SK-N-SH (cell line): Measurements from ENCODE around the gene DENND5B. TPM values are rescaled to one million over a fixed set of nuclear protein-coding genes. Genes with fewer than 3 reads are reported as not detected.

Experiments
- CTCF ChIA-PET: fragments of 300-600, 350-600 bp; formaldehyde crosslinking; extraction: SDS; loops from one replicate; lab custom pipeline; 2021; lab: Yijun Ruan, JAX
- POLR2A ChIA-PET: fragments of 350-600 bp; sonication (Branson Sonifier 250); formaldehyde crosslinking; extraction: SDS; loops from one replicate; lab custom pipeline; 2020; ENCODE audit warnings: antibody characterized with exemption, inconsistent platforms; lab: Yijun Ruan, JAX
- DNase-seq: peaks from one replicate; pipeline ENCODE4 v3.0.0; 2012
- H2AFZ ChIP-seq: fragments of 200-600 bp; sonication (generic); 2 replicates; pipeline ENCODE4 v1.8.1; 2016; ENCODE audit warnings: antibody characterized with exemption, mild to moderate bottlenecking, low read depth
- H3F3A ChIP-seq: fragments of 200-600 bp; sonication (generic); replicated peaks from 2 replicates; pipeline ENCODE3; 2016; ENCODE audit warnings: antibody characterized with exemption, mild to moderate bottlenecking; ENCODE audit not compliant: insufficient read depth
- H3K27ac ChIP-seq, 2 experiments: fragments of 200-500 bp in 1 of 2; fragments of 200-600 bp in 1 of 2; sonication (Bioruptor generic) in 1 of 2; sonication (generic), shearing (Covaris generic) in 1 of 2; 2 replicates each; pipeline versions ENCODE4 v1.5.1 to v1.6.1; 2014 to 2016; ENCODE audit warnings: low read depth in 2 of 2, inconsistent platforms in 1 of 2, low read length in 1 of 2, mild to moderate bottlenecking in 1 of 2, mixed read lengths in 1 of 2
- H3K27me3 ChIP-seq: fragments of 200-600 bp; sonication (generic), shearing (Covaris generic); 2 replicates; pipeline ENCODE4 v1.6.1; 2016; ENCODE audit warnings: mixed run types; ENCODE audit not compliant: insufficient read depth
- H3K36me3 ChIP-seq, 2 experiments: fragments of 200-500 bp in 1 of 2; fragments of 200-600 bp in 1 of 2; sonication (Bioruptor generic) in 1 of 2; sonication (generic) in 1 of 2; replicated peaks in 1 of 2; 2 replicates each; pipeline versions ENCODE3 to v1.5.1; 2014 to 2016; ENCODE audit warnings: low read length in 1 of 2, mild to moderate bottlenecking in 1 of 2; ENCODE audit not compliant: insufficient read depth in 2 of 2, control insufficient read depth in 1 of 2
- H3K4me1 ChIP-seq, 2 experiments: fragments of 200-500 bp in 1 of 2; fragments of 200-600 bp in 1 of 2; sonication (Bioruptor generic) in 1 of 2; sonication (generic), shearing (Covaris generic) in 1 of 2; 2 replicates each; pipeline versions ENCODE4 v1.5.1 to v1.6.1; 2014 to 2016; ENCODE audit warnings: low read depth in 1 of 2, low read length in 1 of 2, mixed run types in 1 of 2; ENCODE audit not compliant: insufficient read depth in 2 of 2, control insufficient read depth in 1 of 2
- H3K4me2 ChIP-seq: fragments of 200-600 bp; sonication (generic), shearing (Covaris generic); 2 replicates; pipeline ENCODE4 v1.6.1; 2017; ENCODE audit warnings: mixed run types
- H3K4me3 ChIP-seq, 2 experiments: fragments of 200-500 bp in 1 of 2; fragments of 200-600 bp in 1 of 2; sonication (Bioruptor generic) in 1 of 2; sonication (generic), shearing (Covaris generic) in 1 of 2; 2 replicates each; pipeline versions ENCODE4 v1.5.1 to v1.8.1; 2014 to 2016; ENCODE audit warnings: low read depth in 2 of 2, inconsistent platforms in 1 of 2, low read length in 1 of 2, mild to moderate bottlenecking in 1 of 2, mixed read lengths in 1 of 2, moderate library complexity in 1 of 2
- H3K79me2 ChIP-seq: fragments of 200-600 bp; sonication (generic); 2 replicates; pipeline ENCODE4 v1.8.1; 2017; ENCODE audit warnings: mild to moderate bottlenecking; ENCODE audit not compliant: insufficient read depth
- H3K9ac ChIP-seq: fragments of 200-600 bp; sonication (generic); 2 replicates; pipeline ENCODE4 v1.6.1; 2017; ENCODE audit warnings: mixed run types
- H3K9me2 ChIP-seq: fragments of 200-600 bp; sonication (generic); 2 replicates; pipeline ENCODE4 v1.6.1; 2017; ENCODE audit warnings: mixed run types
- H3K9me3 ChIP-seq: fragments of 200-600 bp; sonication (generic); 2 replicates; pipeline ENCODE4 v1.6.1; 2017; ENCODE audit warnings: mixed run types, mild to moderate bottlenecking, moderate library complexity
- H4K20me1 ChIP-seq: fragments of 200-600 bp; sonication (generic); 2 replicates; pipeline ENCODE4 v1.6.1; 2017; ENCODE audit warnings: mild to moderate bottlenecking, mixed run types; ENCODE audit not compliant: insufficient read depth
- CHD2 ChIP-seq: fragments of 150-350 bp; IDR thresholded peaks from 2 replicates; pipeline ENCODE4 v1.6.1; 2018; ENCODE audit warnings: low read length; ENCODE audit not compliant: partially characterized antibody
- ELF1 ChIP-seq: IDR thresholded peaks from 2 replicates; pipeline ENCODE4 v1.4.0; 2012
- FOSL2 ChIP-seq: IDR thresholded peaks from 2 replicates; pipeline ENCODE4 v1.4.0; 2012; ENCODE audit warnings: low read depth, mild to moderate bottlenecking, moderate library complexity, borderline replicate concordance
- FOXJ3 ChIP-seq: sonication (generic); formaldehyde crosslinking; IDR thresholded peaks from 2 replicates; pipeline ENCODE4 v1.5.1; 2020; ENCODE audit warnings: mild to moderate bottlenecking, missing genetic modification reagents
- GABPA ChIP-seq: IDR thresholded peaks from 2 replicates; pipeline ENCODE4 v1.4.0; 2012; ENCODE audit warnings: low read depth, mild to moderate bottlenecking
- GATA2 ChIP-seq: sonication (generic); formaldehyde crosslinking; IDR thresholded peaks from 2 replicates; pipeline ENCODE4 v1.5.0; 2020; ENCODE audit warnings: mild to moderate bottlenecking, missing genetic modification reagents
- JUND ChIP-seq: IDR thresholded peaks from 2 replicates; pipeline ENCODE4 v1.4.0; 2012
- NFIC ChIP-seq: IDR thresholded peaks from 2 replicates; pipeline ENCODE4 v1.4.0; 2012; ENCODE audit warnings: borderline replicate concordance
- RAD21 ChIP-seq: IDR thresholded peaks from 2 replicates; pipeline ENCODE4 v1.6.1; 2012; ENCODE audit warnings: mild to moderate bottlenecking, low read length
- RCOR1 ChIP-seq: fragments of 150-350 bp; IDR thresholded peaks from 2 replicates; pipeline ENCODE4 v1.6.1; 2017; ENCODE audit warnings: antibody characterized with exemption, low read length
- RFX5 ChIP-seq: IDR thresholded peaks from 2 replicates; pipeline ENCODE4 v1.6.1; 2012; ENCODE audit warnings: mild to moderate bottlenecking, improper control_type of control experiment, low read length
- RXRA ChIP-seq: IDR thresholded peaks from 2 replicates; pipeline ENCODE4 v1.4.0; 2012; ENCODE audit warnings: low read depth, mild to moderate bottlenecking, borderline replicate concordance
- TAF1 ChIP-seq: IDR thresholded peaks from 2 replicates; pipeline ENCODE4 v1.6.1; 2012; ENCODE audit warnings: low read depth, mild to moderate bottlenecking, low read length, moderate library complexity, borderline replicate concordance
- YY1 ChIP-seq: IDR thresholded peaks from 2 replicates; pipeline ENCODE4 v1.4.0; 2012; ENCODE audit warnings: low read depth, mild to moderate bottlenecking
- WGBS: methylation state at CpG from one replicate; pipeline ENCODE4 v1.1.6; 2017; ENCODE audit warnings: low lambda C conversion rate; 5-methylcytosine and 5-hydroxymethylcytosine counted together
- polyA plus RNA-seq, 3 experiments: library from polyadenylated mRNA; depleted of rRNA; stranded (reverse); fragments of >200 nt; gene quantifications; 2 replicates each; pipeline ENCODE4 v1.2.3, GENCODE V29; 2012
- TF ChIP-seq, protein P1 (sequence below): fragments of 200-600 bp; sonication (generic); IDR thresholded peaks from 2 replicates; pipeline ENCODE4 v1.6.1; 2017; ENCODE audit warnings: antibody characterized with exemption, mild to moderate bottlenecking, moderate library complexity
- TF ChIP-seq, protein P2 (sequence below): fragments of 150-350 bp; IDR thresholded peaks from 2 replicates; pipeline ENCODE4 v1.6.1; 2017; ENCODE audit warnings: antibody characterized with exemption, low read length, low read depth, borderline replicate concordance
- TF ChIP-seq, protein P3 (sequence below): IDR thresholded peaks from 2 replicates; pipeline ENCODE4 v1.4.0; 2012; ENCODE audit warnings: low read depth, borderline replicate concordance
- TF ChIP-seq, protein P4 (sequence below): IDR thresholded peaks from 2 replicates; pipeline ENCODE4 v1.4.0; 2012; ENCODE audit warnings: low read depth
- TF ChIP-seq, protein P5 (sequence below): IDR thresholded peaks from 2 replicates; pipeline ENCODE4; 2012

The DENND5B gene
- polyA plus RNA-seq, 1 of the 3 experiments (the other 2 are of a cell fraction), result 5.3 TPM

DNA sequence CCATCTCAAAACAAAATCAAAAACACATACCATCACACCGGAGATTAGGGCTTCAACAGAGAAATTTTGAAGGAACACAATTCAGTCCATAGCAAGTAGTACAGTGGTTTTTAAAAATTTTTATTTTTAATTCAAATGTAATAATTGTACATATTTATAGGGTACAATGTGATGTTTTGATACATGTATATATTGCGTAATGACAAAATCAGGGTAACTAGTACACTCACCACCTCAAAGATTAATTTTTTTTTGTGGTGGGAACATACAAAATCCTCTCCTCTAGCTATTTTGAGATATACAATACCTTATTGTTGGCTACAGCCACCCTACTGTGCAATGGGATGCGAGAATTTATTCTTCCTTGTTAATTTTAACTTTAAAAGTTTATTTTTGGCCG, 42.5 kb upstream of the DENND5B start:
- H3K9me3 ChIP-seq, result no peaks in the 10 kb centered on the region
- DNase-seq, result no peak
- peaks cover 0 to 13% of the 10 kb centered on the region in 2 experiments; a peak in 1 of 4 replicates for H3K4me1 ChIP-seq
- peaks cover 30% of the 10 kb centered on the region; the same call in 1 of the 2 replicates for H3K79me2 ChIP-seq
- H3F3A ChIP-seq, result peaks cover 7% of the 10 kb centered on the region
- no peak overlapping the region for H3K9ac ChIP-seq
- peaks cover 10% of the 10 kb centered on the region; the same call in 1 of the 2 replicates for H4K20me1 ChIP-seq
- WGBS, result 82% methylated on average over 4 of the region's 4 CpGs
- no peaks in the 10 kb centered on the region for H3K36me3 ChIP-seq
- H3K4me3 ChIP-seq, result no peak overlapping the region
- TF ChIP-seq JUND (no peak), TAF1 (no peak), RAD21 (no peak), GATA2 (CRISPR knock-in tag) (no peak), RCOR1 (no peak)
- TF ChIP-seq, protein P1, sequence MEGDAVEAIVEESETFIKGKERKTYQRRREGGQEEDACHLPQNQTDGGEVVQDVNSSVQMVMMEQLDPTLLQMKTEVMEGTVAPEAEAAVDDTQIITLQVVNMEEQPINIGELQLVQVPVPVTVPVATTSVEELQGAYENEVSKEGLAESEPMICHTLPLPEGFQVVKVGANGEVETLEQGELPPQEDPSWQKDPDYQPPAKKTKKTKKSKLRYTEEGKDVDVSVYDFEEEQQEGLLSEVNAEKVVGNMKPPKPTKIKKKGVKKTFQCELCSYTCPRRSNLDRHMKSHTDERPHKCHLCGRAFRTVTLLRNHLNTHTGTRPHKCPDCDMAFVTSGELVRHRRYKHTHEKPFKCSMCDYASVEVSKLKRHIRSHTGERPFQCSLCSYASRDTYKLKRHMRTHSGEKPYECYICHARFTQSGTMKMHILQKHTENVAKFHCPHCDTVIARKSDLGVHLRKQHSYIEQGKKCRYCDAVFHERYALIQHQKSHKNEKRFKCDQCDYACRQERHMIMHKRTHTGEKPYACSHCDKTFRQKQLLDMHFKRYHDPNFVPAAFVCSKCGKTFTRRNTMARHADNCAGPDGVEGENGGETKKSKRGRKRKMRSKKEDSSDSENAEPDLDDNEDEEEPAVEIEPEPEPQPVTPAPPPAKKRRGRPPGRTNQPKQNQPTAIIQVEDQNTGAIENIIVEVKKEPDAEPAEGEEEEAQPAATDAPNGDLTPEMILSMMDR, result no peak
- TF ChIP-seq, all 33 proteins: peak for 0
- H3K4me2 ChIP-seq, result no peak overlapping the region
- no peaks in the 10 kb centered on the region for H3K27me3 ChIP-seq
- H3K9me2 ChIP-seq, result no peaks in the 10 kb centered on the region
- CTCF ChIA-PET, result interaction anchor here (0.9 to 2.2 kb wide), 2 partner anchors 231 to 382 kb away, joined by 3 to 11 read pairs; no protein-coding TSS in a partner anchor
- H2AFZ ChIP-seq, result no peak overlapping the region
- H3K27ac ChIP-seq, result no peak overlapping the region
- POLR2A ChIA-PET, result no interaction called here

DNA sequence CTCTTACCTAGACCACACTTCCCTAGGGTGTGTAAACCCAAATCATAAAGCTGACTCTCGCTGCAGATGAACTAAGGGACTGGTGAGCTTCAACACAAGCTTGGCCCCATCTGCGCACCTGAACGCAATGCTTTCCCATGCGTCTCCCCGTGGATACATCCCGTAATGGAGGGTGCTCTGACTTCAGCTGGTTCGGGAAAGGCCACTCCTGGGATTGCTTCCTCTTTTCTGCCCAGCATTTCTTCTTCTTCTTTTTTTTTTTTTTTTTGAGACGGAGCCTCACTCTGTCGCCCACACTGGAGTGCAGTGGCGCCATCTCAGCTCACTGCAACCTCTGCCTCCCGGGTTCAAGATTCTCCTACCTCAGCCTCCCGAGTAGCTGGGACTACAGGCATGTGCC, 40.9 kb upstream of the DENND5B start:
- no peaks in the 10 kb centered on the region for H3K9me2 ChIP-seq
- H3F3A ChIP-seq, result no peaks in the 10 kb centered on the region
- no peak overlapping the region for H3K4me3 ChIP-seq
- ChIA-PET POLR2A (no interaction called here), CTCF (interaction anchor here (0.7 to 2.2 kb wide), 4 partner anchors 49 to 301 kb away, joined by 3 to 11 read pairs (median 3); no protein-coding TSS in a partner anchor)
- H4K20me1 ChIP-seq, result 0 out of 2 replicates have a peak, but pooled peaks cover 3% of the 10 kb centered on the region
- no peak overlapping the region for H3K27ac ChIP-seq
- H3K9me3 ChIP-seq, result no peaks in the 10 kb centered on the region
- H3K4me1 ChIP-seq, result peaks cover 0 to 13% of the 10 kb centered on the region in 2 experiments; a peak in 1 of 4 replicates
- 94% methylated on average over 11 of the region's 12 CpGs for WGBS
- no peak for DNase-seq
- peaks cover 30% of the 10 kb centered on the region; the same call in 1 of the 2 replicates for H3K79me2 ChIP-seq
- no peak overlapping the region for H3K4me2 ChIP-seq
- H3K27me3 ChIP-seq, result no peaks in the 10 kb centered on the region
- H3K36me3 ChIP-seq, result no peaks in the 10 kb centered on the region
- TF ChIP-seq, protein P2, sequence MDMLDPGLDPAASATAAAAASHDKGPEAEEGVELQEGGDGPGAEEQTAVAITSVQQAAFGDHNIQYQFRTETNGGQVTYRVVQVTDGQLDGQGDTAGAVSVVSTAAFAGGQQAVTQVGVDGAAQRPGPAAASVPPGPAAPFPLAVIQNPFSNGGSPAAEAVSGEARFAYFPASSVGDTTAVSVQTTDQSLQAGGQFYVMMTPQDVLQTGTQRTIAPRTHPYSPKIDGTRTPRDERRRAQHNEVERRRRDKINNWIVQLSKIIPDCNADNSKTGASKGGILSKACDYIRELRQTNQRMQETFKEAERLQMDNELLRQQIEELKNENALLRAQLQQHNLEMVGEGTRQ, result no peak
- TF ChIP-seq RCOR1 (no peak), FOSL2 (no peak), RFX5 (no peak), RXRA (no peak), YY1 (no peak), CHD2 (no peak), FOXJ3 (CRISPR knock-in tag) (no peak), GABPA (no peak), ELF1 (no peak), NFIC (no peak)
- TF ChIP-seq, protein P3, sequence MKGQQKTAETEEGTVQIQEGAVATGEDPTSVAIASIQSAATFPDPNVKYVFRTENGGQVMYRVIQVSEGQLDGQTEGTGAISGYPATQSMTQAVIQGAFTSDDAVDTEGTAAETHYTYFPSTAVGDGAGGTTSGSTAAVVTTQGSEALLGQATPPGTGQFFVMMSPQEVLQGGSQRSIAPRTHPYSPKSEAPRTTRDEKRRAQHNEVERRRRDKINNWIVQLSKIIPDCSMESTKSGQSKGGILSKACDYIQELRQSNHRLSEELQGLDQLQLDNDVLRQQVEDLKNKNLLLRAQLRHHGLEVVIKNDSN, result no peak
- TF ChIP-seq, protein P4, sequence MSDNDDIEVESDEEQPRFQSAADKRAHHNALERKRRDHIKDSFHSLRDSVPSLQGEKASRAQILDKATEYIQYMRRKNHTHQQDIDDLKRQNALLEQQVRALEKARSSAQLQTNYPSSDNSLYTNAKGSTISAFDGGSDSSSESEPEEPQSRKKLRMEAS, result no peak
- TF ChIP-seq, protein P5, sequence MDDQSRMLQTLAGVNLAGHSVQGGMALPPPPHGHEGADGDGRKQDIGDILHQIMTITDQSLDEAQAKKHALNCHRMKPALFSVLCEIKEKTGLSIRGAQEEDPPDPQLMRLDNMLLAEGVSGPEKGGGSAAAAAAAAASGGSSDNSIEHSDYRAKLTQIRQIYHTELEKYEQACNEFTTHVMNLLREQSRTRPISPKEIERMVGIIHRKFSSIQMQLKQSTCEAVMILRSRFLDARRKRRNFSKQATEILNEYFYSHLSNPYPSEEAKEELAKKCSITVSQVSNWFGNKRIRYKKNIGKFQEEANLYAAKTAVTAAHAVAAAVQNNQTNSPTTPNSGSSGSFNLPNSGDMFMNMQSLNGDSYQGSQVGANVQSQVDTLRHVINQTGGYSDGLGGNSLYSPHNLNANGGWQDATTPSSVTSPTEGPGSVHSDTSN, result no peak
- TF ChIP-seq, all 33 proteins: peak for 0
- H3K9ac ChIP-seq, result no peak overlapping the region
- no peak overlapping the region for H2AFZ ChIP-seq
